HPDE6-E6E7 (cell line): ENCODE measurements around the gene RPTOR.
"Not testable (repeated sequence)": the region's sequence is repeated elsewhere in the genome, so short reads cannot be mapped to it uniquely, and the experiment has no call there.

Experiments used
- DNase-seq: peaks from one replicate; pipeline ENCODE4 v3.0.0; 2011; ENCODE audit warnings: missing footprints; ENCODE audit errors: extremely low spot score

The RPTOR gene

GRCh38 chr17:80742581-80743180 is 198.0 kb downstream of the RPTOR start:
- no peak for DNase-seq

- no peak for DNase-seq
These were observed 198.6 kb downstream of the RPTOR start for GRCh38 chr17:80743181-80743771.

- DNase-seq, result not testable (repeated sequence)
These were observed 199.3 kb downstream of the RPTOR start for GRCh38 chr17:80743973-80744372.

- DNase-seq, result not testable (repeated sequence)
These were observed 200.1 kb downstream of the RPTOR start for GRCh38 chr17:80744725-80745124.

- DNase-seq, result no peak
These were observed 200.5 kb downstream of the RPTOR start for GRCh38 chr17:80745183-80745582.

- no peak for DNase-seq
These were observed 201.8 kb downstream of the RPTOR start for GRCh38 chr17:80746262-80746935.

- no peak for DNase-seq
These were observed 202.8 kb downstream of the RPTOR start for GRCh38 chr17:80747469-80747868.

- no peak for DNase-seq
These were observed 205.0 kb downstream of the RPTOR start for GRCh38 chr17:80749611-80750010.

GRCh38 chr17:80750263-80750662 is 205.6 kb downstream of the RPTOR start:
- no peak for DNase-seq

GRCh38 chr17:80751070-80751945 is 206.7 kb downstream of the RPTOR start:
- no peak for DNase-seq

GRCh38 chr17:80751946-80752581 is 207.4 kb downstream of the RPTOR start:
- DNase-seq, result no peak

GRCh38 chr17:80753685-80754345 is 209.2 kb downstream of the RPTOR start:
- DNase-seq, result no peak

- no peak for DNase-seq
These were observed 210.2 kb downstream of the RPTOR start for GRCh38 chr17:80754846-80755245.

GRCh38 chr17:80755650-80756405 is 211.2 kb downstream of the RPTOR start:
- no peak for DNase-seq

- no peak for DNase-seq
These were observed 214.1 kb downstream of the RPTOR start for GRCh38 chr17:80758481-80759376.

GRCh38 chr17:80759377-80759673 is 214.7 kb downstream of the RPTOR start:
- DNase-seq, result no peak

GRCh38 chr17:80760511-80760911 is 215.9 kb downstream of the RPTOR start:
- DNase-seq, result peak; percentile 46

GRCh38 chr17:80761110-80761871 is 216.7 kb downstream of the RPTOR start:
- peak; percentile 74 for DNase-seq

- no peak for DNase-seq
These were observed 217.4 kb downstream of the RPTOR start for GRCh38 chr17:80762076-80762475.
